Omental fat pad (tissue), 4 donors: ENCODE results near the gene SYNPR. TPM values are rescaled to one million over a fixed set of nuclear protein-coding genes. Genes with fewer than 3 reads are reported as not detected.

Source experiments
- ATAC-seq: fragments of 150-250 bp; one replicate; pipeline ENCODE4 v1.9.1; 2016; ENCODE audit warnings: mild to moderate bottlenecking, moderate library complexity; ENCODE audit not compliant: low FRiP score
- DNase-seq: peaks from one replicate; pipeline ENCODE4 v3.0.0-alpha.2; 2019; ENCODE audit warnings: low spot score
- CTCF ChIP-seq, 3 donors: fragments of 450-650 bp; IDR thresholded peaks; one replicate each; pipeline ENCODE4 v1.5.1; 2016 to 2017; ENCODE audit warnings: antibody characterized with exemption in 3 of 3, mild to moderate bottlenecking in 3 of 3, moderate library complexity in 2 of 3
- total RNA-seq, 4 donors: library from RNA; depleted of rRNA; stranded (reverse); fragments of >200 nt; gene quantifications; one replicate each; pipeline ENCODE4 v1.1.0, GENCODE V29; 2016

SYNPR gene
- total RNA-seq, 4 donors from 2014 or later = not detected

- no peak for ATAC-seq
- TF ChIP-seq CTCF (IDR thresholded peaks at IDR 0.05) = no peak
These were observed 331.3 kb downstream of the SYNPR start for GRCh38 chr3:63609408-63609807.

GRCh38 chr3:63609834-63610233, 331.7 kb downstream of the SYNPR start:
- no peak for DNase-seq
- no peak for TF ChIP-seq CTCF (IDR thresholded peaks at IDR 0.05)
- ATAC-seq = no peak

More at GRCh38 chr3:63609408-63609807, 331.3 kb downstream of the SYNPR start:
- no peak for DNase-seq

- TF ChIP-seq CTCF (IDR thresholded peaks at IDR 0.05) = no peak
- ATAC-seq (no peak), DNase-seq (no peak)
These were observed 333.3 kb downstream of the SYNPR start for GRCh38 chr3:63611382-63611781.

- TF ChIP-seq CTCF (IDR thresholded peaks at IDR 0.05) = no peak
- ATAC-seq = no peak
- no peak for DNase-seq
These were observed 335.5 kb downstream of the SYNPR start for GRCh38 chr3:63613561-63613960.

GRCh38 chr3:63617391-63617790, 339.3 kb downstream of the SYNPR start:
- DNase-seq (no peak), ATAC-seq (no peak)
- no peak for TF ChIP-seq CTCF (IDR thresholded peaks at IDR 0.05)

GRCh38 chr3:63624941-63625560, 346.9 kb downstream of the SYNPR start:
- DNase-seq = no peak
- no peak for ATAC-seq
- TF ChIP-seq CTCF (IDR thresholded peaks at IDR 0.05) = no peak

GRCh38 chr3:63631670-63632069, 353.6 kb downstream of the SYNPR start:
- no peak for ATAC-seq
- no peak for TF ChIP-seq CTCF (IDR thresholded peaks at IDR 0.05)
- no peak for DNase-seq
